22Rv1 (cell line): ENCODE data around the gene C17orf78.

Experiments used
- H3K27ac ChIP-seq: fragments of 450-650 bp; 2 replicates; pipeline ENCODE4 v1.5.1; 2017
- CTCF ChIP-seq: fragments of 450-650 bp; IDR thresholded peaks from 2 replicates; pipeline ENCODE4 v1.5.1; 2017; ENCODE audit warnings: mild to moderate bottlenecking
- ZFX ChIP-seq: fragments of 450-650 bp; IDR thresholded peaks from 2 replicates; pipeline ENCODE4 v1.6.1; 2017; ENCODE audit warnings: antibody characterized with exemption, borderline replicate concordance

Gene C17orf78

GRCh38 chr17:37368577-37368976 is 7.2 kb upstream of the C17orf78 start:
- no peak overlapping the region for H3K27ac ChIP-seq
- TF ChIP-seq ZFX = no peak

GRCh38 chr17:37373530-37374159 is 2.1 kb upstream of the C17orf78 start:
- peak; percentile 96 for TF ChIP-seq CTCF
- TF ChIP-seq ZFX = no peak

DNA sequence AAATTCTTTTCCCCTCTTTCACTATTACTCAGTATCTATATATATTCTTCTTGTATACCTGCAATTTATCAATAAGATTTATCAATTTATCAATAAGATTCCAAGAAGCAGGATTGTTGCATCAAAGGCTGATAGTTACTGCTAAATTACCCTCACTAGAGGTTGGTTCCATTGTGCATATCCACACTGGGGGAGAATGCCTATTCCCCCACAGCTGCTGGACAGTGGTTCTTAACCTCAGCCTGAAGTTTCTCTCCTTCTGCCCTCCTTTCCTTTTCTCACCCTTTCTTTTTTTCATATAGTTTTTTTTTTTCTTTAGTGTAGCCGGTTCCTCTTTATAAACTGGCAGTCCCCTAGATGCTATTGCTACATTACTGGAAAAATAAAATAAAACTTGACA is 6.3 kb downstream of the C17orf78 start:
- no peak for TF ChIP-seq ZFX
- no peak for TF ChIP-seq CTCF
- H3K27ac ChIP-seq = no peak overlapping the region

More at GRCh38 chr17:37373530-37374159, 2.1 kb upstream of the C17orf78 start:
- no peak overlapping the region for H3K27ac ChIP-seq

DNA sequence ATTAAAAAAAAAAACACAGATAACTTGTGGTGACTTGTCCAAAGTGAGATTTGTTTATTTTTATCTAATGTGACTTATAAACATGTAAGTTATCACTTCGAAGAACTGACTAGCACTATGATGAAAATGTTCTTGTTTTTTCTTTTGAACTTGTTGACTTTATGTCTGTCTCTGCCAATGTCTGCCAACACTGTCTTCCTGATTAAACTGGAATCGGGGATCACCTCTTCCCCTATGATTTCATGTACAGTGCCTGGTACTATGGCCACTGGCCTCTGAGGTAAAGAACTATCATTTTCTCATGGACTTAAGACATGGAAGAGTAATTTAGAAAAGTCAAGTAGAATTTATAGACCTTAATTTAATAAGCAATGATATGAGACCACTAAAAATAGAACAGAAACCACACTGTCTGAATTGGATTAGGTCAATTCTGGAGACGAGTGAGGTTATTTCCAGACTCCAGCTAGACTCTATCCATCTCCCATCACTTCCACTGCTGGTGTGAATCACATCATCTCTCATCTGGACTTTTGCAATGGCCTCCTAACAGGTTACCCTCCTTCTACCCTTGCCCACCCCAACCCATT is 8.9 kb downstream of the C17orf78 start:
- no peak for TF ChIP-seq ZFX
- TF ChIP-seq CTCF = no peak

DNA sequence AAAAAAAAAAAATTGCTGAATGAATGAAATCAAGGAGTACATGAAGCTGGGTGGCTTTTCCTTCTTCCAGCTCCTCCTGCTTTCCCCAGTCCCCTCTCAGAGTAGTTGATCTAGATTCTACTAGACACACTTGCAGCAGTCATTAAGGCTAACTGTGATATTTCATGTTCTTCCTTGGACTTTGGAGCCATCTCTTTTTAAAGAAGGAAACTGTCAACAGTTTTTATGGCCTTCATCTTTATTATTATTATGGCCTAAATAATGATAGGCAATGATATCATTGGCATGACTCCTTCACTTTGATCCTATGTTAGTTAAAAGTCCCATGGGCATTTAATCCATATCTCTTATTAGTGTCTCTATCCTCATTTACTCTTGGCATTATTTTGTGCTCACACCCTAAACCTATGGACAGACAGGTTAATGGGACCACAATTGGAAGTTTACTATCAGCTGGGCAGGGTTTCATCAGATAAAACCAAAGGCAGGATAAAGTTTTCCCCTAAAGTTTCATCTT is 9.7 kb downstream of the C17orf78 start:
- H3K27ac ChIP-seq = no peak overlapping the region
- TF ChIP-seq CTCF = no peak
- no peak for TF ChIP-seq ZFX

More for the DNA sequence above, 8.9 kb downstream of the C17orf78 start:
- H3K27ac ChIP-seq = no peak overlapping the region

DNA sequence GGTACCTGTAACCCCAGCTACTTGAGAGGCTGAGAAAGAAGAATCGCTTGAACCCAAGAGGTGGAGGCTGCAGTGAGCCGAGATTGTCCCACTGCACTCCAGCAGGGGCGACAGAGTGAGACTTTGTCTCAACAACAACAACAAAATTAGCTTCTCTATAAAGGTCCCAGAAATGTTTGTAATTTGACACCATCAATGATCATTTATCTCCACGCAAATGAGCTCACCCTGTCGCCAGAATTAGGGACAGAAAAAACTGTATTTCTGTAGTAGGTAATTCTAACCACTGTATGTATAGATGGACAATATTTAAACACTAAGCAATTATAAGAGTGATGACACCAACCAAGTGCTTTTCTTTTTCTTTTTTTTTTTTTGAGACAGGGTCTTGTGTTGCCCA is 10.7 kb downstream of the C17orf78 start:
- TF ChIP-seq ZFX (no peak), CTCF (no peak)
- H3K27ac ChIP-seq = no peak overlapping the region

DNA sequence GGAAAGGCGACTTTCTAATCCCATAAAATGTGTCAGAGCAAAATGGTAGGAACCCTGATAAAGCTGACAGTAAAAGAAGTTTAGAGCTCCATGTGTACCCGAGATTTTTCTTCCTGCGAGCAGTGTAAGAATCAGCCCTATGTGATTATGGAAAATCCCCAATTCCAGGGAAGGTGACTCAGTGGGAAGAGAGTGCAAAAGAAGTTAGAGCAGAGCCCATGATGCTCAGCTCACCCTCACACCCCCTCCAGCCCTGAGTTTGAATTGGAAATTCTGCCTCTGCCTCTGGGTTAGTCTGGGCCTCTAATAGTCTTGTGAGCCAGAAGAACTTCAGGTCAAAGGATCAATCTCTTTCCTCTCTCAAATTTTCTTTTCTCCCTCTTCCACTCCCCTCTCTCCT is 12.5 kb downstream of the C17orf78 start:
- TF ChIP-seq CTCF (no peak), ZFX (no peak)

More for the DNA sequence above, 12.5 kb downstream of the C17orf78 start:
- H3K27ac ChIP-seq = no peak overlapping the region
